Glomerular visceral epithelial cell (primary cell): ENCODE data around the gene ZDHHC13.
A peak's percentile ranks its signal among the peaks of the same experiment; 100 is the strongest.
"Not testable (repeated sequence)": the region's sequence is repeated elsewhere in the genome, so short reads cannot be mapped to it uniquely, and the experiment has no call there.

Experiments
- DNase-seq: peaks from one replicate; pipeline ENCODE4 v3.0.0-alpha.2; 2016; ENCODE audit errors: extremely low spot score

ZDHHC13 gene

GRCh38 chr11:19099093-19099492 is 17.9 kb upstream of the ZDHHC13 start:
- DNase-seq: no peak

DNA sequence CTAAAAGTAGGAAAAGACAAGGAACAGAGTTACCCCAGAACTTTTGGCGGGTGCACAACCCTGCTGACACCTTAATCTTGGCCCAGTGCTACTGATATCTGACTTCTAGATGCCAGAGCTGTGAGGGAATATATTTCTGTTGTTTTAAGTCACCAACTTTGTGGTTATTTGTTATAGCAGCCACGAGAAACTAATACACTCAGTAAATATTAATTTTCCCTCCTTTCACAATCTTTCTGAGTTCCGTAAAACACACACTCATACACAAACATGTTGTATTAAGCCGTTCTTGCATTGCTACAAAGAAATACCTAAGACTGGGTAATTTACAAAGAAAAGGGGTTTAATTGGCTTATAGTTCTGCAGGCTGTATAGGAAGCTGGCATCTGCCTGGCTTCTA is 16.1 kb upstream of the ZDHHC13 start:
- no peak for DNase-seq

GRCh38 chr11:19101796-19102520 is 15.0 kb upstream of the ZDHHC13 start:
- DNase-seq: no peak

DNA sequence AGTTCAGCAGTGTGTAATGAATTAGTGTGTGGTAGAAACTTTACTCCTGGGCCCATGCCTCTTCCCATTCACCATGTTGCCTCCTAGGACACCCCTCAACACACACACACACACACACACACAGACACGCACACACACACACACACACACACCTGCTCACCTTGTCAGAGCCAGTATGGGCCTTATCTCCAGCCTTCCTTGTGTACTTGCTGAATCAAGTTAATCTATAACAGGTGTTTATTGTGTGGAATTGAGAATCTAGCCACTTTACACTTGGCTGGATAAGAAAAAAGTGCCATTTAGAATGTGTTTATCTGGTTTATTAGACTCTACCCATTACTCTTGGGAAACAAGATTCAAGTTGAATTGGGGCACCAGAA is 14.5 kb upstream of the ZDHHC13 start:
- no peak for DNase-seq

GRCh38 chr11:19105011-19105410 is 12.0 kb upstream of the ZDHHC13 start:
- no peak for DNase-seq

DNA sequence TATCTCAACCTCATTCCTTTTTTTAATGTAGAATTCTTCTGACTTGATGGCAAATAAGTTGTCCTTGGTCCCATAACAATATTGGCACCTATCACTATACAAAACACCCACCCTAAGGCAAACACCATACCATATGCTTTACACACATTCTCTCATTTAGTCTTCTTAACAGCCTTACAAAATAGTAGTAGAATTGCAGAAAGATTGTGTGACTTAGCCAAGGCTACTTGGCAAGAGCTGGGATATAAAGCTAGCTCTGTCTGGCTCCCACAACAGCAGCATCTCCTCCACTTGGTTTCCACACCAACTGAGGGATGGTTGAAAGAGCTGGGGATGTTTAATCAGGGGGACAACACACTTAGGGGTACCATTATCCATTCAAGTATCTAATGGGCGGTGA is 9.8 kb upstream of the ZDHHC13 start:
- no peak for DNase-seq

GRCh38 chr11:19110295-19110694 is 6.7 kb upstream of the ZDHHC13 start:
- no peak for DNase-seq

DNA sequence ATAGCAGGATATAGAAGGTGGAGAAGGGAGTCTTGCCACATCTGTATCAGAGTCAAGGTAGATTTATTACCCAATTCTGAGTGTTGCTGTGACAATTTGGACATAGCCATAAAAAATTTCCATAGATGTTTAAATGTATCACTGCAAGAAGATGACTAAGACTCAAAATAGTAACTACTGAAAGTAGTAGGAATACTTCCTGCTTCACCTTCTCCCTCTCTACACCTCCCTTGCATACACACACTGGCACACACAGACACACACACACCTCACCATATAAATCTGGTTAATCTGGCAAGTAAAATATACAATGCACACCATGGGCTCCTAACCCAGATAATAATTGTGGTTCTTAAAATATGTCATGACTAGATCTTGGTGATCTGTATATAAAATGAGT is 5.2 kb upstream of the ZDHHC13 start:
- DNase-seq: no peak

- no peak for DNase-seq
These were observed 545 bp upstream of the ZDHHC13 start for GRCh38 chr11:19116276-19116970.

- peak; percentile 39 for DNase-seq
These were observed 761 bp downstream of the ZDHHC13 start for GRCh38 chr11:19117760-19118097.

DNA sequence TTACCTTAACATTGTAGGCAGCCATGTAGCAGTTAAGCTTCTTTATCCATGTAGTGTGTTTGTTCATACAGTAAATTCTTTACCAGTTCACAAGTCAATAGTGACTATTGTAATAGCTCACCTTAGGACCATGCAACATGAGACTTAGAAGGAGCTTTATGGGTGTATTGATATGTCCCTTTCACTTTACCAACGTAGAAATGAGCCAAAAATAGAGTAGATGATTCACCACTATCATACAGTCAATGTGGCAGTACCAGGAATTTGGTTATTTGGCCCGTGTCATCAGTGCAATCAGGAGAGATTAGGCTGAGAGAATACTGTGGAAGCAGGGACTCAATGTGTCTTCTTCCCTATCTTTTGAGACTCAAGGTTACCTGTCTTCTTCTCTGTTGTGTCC is 4.7 kb downstream of the ZDHHC13 start:
- no peak for DNase-seq

GRCh38 chr11:19122960-19123615 is 6.1 kb downstream of the ZDHHC13 start:
- no peak for DNase-seq

DNA sequence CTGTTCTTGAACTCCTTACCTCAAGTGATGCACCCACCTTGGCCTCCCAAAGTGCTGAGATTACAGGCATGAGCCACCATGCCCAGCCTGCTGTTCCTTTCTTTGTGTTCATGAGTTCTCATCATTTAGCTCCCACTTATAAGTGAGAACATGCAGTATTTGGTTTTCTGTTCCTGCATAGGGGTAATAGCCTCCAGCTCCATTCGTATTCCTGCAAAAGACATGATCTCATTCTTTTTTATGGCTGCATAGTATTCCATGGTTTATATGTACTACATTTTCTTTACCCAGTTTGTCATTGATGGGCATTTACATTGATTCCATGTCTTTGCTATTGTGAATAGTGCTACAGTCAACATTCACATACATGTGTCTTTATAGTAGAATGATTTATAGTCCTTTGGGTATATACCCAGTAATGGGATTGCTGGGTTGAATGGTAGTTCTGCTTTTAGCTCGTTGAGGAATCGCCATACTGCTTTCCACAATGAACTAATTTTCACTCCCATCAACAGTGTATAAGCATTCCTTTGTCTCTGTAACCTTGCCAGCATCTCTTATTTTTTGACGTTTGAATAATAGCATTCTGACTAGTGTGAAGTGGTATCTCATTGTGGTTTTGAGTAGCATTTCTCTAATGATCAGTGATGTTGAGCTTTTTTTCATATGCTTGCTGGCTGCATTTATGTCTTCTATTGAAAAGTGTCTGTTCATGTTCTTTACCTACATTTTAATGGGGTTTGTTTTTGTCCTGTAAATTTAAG is 9.8 kb downstream of the ZDHHC13 start:
- not testable (repeated sequence) for DNase-seq

DNA sequence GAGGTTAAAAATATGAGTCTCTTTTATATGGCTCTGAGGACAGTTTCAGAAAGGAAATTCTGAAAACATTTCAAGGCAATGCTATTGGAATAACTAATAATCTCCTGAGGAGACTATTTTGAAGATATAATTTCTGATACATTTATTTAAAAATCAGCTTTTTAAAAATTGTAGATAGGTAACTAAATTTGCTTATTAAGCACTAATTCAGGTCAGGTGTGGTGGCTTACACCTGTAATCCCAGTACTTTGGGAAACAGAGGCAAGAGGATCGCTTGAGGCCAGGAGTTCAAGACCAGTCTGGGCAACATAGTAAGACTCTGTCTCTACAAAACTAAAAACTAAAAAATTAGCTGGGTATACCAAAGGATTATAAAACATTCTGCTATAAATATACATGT is 17.0 kb downstream of the ZDHHC13 start:
- no peak for DNase-seq

DNA sequence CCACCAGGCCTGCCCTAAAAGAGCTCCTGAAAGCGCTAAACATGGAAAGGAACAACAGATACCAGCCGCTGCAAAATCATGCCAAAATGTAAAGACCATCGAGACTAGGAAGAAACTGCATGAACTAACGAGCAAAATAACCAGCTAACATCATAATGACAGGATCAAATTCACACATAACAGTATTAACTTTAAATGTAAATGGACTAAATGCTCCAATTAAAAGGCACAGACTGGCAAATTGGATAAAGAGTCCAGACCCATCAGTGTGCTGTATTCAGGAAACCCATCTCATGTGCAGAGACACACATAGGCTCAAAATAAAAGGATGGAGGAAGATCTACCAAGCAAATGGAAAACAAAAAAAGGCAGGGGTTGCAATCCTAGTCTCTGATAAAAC is 19.9 kb downstream of the ZDHHC13 start:
- DNase-seq: not testable (repeated sequence)

GRCh38 chr11:19145319-19145718 is 28.4 kb downstream of the ZDHHC13 start:
- DNase-seq: no peak

DNA sequence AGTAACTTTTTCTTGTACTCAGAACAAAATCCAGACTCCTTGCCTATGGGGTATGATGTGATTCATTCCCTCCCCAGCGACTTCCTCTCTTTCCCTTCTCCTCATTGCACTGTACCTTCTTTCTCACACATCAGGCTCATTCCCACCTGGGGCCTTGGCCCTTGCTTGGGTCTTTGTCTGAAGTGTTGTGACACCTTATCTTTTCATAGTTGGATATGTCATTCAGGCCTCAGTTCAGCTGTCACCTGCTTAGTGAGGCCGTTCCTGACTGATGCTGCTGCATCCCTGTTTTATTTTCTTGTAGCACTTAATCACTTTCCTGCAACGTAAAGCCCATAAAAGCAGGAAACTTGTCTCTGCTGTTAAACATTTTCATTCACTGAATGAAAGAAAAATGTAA is 39.9 kb downstream of the ZDHHC13 start:
- no peak for DNase-seq

DNA sequence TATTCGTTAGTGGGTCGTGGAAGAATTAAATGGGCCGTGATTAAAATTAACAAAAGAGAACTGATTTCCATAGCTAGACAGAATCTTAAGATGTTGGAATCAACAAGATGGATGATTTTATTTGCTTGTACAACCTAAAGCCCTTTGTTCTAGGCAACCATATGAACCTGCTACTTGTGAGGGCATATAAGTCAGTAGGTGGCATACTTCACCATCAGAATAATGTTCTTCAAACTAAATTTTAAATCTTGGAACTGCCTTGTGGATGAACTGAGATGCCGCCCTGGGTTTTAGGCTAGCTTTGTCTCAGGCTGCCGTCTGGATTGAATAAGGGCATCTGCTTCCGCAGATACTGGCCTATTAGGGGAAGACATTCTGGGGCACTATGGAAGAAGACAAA is 43.9 kb downstream of the ZDHHC13 start:
- DNase-seq: no peak

- no peak for DNase-seq
These were observed 44.7 kb downstream of the ZDHHC13 start for GRCh38 chr11:19161651-19162050.

GRCh38 chr11:19162951-19163505 is 46.1 kb downstream of the ZDHHC13 start:
- no peak for DNase-seq

- no peak for DNase-seq
These were observed 46.6 kb downstream of the ZDHHC13 start for GRCh38 chr11:19163617-19164016.

DNA sequence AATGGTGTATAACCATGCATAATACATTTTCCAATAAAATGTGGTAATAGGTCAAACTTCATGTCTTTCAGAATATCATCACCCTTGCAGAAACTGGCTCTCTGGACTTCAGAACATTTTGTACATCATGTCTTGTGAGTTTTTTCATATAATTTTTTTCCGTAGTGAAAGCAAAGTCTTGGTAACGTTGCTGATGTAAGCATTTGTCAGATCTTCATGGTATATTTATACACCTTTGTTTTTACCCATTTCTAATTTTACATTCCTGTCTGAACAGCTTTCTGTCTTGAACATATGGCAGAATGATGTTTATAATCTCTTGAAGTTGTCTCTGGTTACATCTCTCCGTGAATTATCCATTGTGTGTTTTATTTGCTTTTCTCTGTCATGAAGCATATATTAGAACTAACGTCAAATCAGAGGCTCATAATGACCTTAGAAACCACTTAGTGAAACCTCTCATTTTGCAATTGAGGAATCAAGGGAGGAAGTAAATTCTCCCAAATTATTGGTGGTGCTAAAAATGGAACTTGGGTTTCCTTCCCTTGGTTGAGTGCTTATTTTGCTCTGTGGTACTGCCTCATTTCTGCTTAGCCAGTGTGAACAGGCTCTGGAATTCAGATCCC is 47.4 kb downstream of the ZDHHC13 start:
- DNase-seq: no peak
